RPMI7951 (cell line): Measurements from ENCODE around the gene IYD. TPM values are rescaled to one million over a fixed set of nuclear protein-coding genes. Genes with fewer than 3 reads are reported as not detected.
A peak's percentile ranks its signal among the peaks of the same experiment; 100 is the strongest.

Experiments
- DNase-seq: peaks from one replicate; pipeline ENCODE4 v3.0.0-alpha.2; 2012; ENCODE audit warnings: low read depth
- total RNA-seq: library from RNA; depleted of rRNA; stranded (reverse); fragments of >200 nt; shearing (Covaris generic); gene quantifications from 2 replicates; pipeline ENCODE4 v1.2.3, GENCODE V29; 2014; rRNA removed

Gene IYD, protein sequence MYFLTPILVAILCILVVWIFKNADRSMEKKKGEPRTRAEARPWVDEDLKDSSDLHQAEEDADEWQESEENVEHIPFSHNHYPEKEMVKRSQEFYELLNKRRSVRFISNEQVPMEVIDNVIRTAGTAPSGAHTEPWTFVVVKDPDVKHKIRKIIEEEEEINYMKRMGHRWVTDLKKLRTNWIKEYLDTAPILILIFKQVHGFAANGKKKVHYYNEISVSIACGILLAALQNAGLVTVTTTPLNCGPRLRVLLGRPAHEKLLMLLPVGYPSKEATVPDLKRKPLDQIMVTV
- not detected in 2 replicates for total RNA-seq

DNA sequence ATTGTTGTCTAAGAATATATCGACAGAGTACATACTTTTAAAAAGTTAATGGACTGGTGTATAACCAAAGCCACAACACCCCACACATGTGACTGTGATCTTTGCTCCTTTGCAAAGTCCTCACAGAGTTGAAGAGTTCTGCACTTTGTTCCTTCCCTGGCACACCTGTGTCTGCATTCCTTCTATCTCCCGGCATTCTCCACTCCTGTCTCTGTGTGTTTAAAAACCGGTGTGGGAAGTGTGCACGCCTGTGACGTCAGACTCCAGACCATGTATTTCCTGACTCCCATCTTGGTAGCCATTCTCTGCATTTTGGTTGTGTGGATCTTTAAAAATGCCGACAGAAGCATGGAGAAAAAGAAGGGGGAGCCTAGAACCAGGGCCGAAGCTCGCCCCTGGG, at the start of gene IYD:
Gene IYD (plus strand): TSS at position 251 of the 400 bp plus-strand sequence. CDS start 20 bp downstream, at position 271.
- no peak for DNase-seq

- no peak for DNase-seq
Measured at GRCh38 chr6:150319924-150320323, 48.9 kb upstream of the IYD start.

- no peak for DNase-seq
Measured at GRCh38 chr6:150320442-150320841, 48.4 kb upstream of the IYD start.

DNA sequence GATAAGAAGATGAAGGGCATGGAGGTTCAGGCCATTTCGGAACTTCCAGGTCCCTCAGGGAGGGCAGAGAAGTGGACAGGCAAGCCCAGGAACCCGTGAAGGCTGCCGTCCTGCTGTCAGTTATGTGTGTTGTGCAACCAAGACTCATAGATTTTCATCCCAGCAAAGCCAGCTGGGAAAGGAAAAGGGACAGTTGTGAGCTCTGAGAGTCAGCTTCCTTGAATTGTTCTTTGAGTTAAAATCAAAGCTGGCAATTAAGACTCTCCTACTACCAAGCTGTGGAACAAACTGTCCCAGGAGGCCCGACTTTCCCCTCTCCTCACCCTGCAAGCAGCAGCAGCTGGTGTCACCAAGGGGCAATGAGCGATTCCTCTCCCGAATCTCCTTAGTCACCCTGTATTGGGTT, 46.3 kb upstream of the IYD start:
- no peak for DNase-seq

DNA sequence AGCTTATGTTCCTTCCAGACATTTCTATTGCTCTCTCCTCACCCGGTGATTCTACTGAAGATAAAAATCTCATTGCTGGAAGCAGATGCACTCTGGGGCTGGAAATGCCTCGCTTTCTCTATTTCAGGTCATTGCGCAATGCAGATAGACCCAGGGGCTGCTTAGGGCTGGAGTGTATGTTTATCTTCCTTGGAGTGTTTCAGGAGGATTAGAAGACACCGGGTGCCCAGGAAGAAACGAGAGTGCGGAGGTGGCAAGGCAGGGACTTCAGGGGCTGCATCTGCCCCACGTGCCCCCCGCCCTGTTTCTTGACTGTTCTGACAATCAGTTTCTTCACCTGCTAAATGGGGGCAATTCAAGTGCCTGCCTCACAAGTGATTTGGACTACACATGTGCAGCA, 45.6 kb upstream of the IYD start:
- DNase-seq, result no peak

DNA sequence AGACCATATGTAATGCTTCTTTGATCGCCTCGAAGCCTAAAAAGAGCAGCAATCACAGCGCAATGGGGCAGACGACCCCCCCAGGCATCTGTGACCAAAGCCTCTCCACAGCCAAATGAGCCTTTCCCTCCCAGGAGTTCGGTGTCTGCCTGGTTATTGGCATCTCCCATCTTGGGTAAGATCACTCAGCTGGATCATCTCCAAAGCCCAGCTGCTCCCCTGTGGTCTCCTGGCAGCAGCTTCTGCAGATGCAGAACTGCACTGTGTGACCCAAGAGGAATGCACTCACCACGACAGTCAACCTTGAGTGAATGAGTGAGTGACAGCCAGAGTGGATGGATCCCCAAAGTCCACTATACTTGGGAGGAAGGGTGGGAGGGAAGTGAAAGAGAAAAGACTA, 44.8 kb upstream of the IYD start:
- no peak for DNase-seq

- DNase-seq, result no peak
Measured at GRCh38 chr6:150325066-150325772, 43.6 kb upstream of the IYD start.

DNA sequence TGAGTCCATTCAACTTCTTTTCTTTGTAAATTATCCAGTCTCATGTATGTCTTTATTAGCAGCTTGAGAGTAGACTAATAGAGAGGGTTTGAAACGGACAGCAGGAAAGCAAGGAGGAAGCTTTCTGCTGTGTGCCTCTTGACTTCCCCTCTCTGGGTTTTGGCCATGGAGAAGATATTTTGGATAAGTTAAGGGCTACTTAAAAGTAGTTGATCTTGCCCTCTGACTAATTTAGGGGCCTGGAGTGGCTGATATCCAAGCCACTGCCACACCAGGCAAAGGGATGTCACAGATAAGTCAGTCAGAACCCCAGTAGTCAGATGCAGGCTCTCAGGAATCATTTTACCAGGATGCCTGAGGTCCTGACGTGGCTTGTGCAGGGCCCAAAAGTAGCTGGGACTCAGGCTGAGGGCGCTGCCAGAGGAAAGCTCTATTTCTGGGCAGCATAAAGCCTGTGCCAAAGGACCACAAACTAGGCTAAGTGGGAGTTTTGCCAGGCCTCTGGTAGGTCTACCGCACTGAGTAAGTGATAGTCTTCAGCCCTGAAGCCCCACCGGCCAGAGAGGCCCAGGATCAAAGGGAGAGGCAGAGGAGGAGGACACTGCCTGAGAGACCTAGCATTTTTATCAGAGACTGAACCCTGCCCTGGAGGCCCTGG, 41.6 kb upstream of the IYD start:
- no peak for DNase-seq

GRCh38 chr6:150328744-150329405, 39.9 kb upstream of the IYD start:
- DNase-seq, result no peak

- no peak for DNase-seq
Measured at GRCh38 chr6:150331344-150331743, 37.5 kb upstream of the IYD start.

DNA sequence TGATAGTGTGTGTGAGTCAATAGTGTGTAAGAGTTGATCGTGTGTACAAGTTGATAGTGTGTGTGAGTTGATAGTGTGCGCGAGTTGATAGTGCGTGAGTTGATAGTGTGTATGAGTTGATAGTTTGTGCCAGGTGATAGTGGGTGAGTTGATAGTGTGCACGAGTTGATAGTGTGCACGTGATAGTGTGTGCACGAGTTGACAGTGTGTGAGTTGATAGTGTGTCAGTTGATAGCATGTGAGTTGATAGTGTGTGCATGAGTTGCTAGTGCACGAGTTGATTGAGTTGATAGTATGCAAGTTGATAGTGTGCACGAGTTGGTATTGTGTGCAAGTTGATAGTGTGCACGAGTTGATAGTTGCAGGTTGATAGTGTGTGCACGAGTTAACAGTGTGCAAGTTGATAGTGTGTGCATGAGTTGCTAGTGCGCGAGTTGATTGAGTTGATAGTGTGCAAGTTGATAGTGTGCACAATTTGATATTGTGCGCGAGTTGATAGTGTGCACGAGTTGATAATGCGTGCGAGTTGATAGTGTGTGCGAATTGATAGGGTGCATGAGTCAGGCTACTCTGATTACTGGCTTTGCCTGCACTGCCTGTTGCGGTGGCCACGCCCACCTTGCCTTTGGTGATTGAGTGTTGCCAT, 35.8 kb upstream of the IYD start:
- no peak for DNase-seq

DNA sequence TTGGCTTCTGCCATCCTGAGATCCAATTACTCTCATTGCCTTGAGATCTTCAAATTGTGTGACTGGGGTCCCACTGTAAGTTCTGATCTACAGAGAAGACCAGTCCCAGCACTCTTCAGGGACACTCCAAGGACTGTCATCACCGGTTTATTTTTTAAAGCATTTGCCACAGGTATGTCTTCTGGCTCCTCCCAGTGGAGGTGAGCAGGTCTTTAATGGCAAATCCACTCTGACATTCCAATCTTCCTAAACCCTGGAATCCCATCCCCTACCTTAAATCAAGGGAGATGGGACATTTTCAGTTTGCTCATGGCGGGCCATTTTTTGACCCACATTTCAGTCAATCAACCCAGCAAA, 35.2 kb upstream of the IYD start:
- no peak for DNase-seq

DNA sequence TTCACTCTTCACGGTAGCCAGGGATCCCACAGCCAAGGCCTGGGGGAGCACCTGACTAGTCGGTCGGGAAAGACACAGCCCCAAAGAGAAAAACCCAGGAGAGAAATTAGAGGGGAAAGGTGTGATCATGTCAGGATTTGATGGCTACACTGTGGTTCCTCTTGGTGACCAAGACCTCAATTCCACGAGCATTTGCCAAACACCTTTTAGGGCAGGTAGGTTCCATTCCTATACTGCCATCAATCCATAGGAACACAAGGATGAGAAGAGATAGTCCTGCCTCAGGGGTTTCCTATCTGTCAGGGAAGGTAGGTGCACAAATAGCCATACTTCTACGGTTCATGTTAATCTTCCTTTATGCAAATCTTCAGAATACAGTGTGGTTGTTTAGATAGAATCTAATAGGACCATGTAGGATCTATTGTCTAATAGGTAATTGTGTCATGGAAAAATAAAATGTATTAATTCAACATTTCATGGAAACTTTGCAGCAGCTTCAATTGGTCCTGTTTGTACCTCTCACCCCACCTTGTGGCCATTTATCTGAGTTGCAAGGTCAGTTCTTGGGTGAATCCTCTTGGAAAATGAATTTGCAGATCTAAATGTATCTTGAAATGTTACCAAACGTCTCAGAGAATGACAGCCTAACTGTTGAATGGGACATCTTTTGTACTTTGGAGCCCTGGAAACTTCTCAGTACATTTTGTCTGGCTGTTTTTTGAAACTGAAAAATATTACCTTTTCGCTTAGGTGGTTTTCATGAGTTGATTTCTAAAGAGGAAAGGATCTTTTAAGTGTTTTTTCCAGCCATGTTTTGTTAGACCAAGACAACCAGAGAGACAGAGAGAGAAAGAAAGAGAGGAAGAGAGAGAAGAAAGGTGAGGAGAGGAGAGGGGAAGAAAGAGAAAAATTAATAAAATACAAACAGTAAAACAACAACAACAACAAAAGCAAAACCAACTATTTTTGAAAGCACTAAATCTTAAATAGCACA, 33.7 kb upstream of the IYD start:
- peak; percentile 39 for DNase-seq

DNA sequence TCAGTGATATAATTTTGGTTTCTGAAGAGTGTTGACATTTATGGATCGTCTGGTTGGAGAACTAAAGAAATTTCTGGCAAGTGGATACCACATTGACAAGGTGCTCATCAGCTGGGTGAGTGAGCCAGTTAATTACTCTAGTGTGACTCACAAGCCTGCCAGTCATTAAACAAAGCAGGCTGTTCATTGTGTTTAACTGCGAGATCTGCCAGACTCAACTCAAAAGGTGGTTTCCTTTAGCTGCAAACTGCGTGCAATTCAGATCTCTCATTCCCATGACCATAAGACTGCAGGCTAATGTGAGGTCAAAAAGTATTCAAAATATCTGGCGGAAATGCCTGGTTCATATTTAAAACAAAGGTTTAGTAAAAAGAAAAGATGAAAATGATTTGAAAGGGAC, 32.5 kb upstream of the IYD start:
- peak; percentile 50 for DNase-seq

DNA sequence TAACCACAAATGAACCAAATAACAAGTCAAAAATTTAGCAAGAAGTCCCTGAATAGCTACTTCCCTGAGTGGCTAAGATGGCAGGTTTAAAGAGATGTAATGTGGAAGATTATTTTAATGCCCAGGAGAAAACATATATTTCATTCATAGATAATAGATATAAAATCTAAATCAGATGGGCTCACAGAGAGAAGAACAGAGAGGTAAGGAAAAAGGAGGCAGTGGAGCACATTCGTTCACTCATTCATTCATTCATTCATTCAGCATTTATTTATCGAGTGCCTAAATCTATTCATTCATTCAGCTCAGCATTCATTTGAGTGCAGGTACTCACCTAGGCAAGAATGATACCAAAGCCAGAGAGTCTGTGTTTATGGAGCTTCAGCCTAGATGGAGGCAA, 32.1 kb upstream of the IYD start:
- DNase-seq, result no peak

GRCh38 chr6:150342126-150342525, 26.7 kb upstream of the IYD start:
- no peak for DNase-seq

DNA sequence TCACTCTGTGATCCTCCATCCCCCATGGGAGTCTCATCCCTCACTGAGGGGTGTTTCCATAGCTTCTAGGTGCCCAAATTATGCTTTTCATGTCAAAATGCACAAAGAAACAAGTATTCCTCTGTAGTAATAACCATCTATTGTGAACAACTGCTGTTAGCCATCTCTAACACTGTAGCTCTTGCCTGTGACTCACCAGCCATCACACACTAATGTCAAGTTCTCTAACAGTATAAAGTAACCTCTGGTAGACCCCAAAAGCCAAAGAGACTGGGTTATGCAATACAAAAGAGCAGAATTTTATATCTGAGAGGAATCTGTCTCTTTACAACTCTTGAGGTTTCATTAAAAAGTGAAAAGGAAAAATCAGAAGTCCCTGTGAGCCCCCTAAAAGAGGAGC, 25.4 kb upstream of the IYD start:
- DNase-seq, result no peak

DNA sequence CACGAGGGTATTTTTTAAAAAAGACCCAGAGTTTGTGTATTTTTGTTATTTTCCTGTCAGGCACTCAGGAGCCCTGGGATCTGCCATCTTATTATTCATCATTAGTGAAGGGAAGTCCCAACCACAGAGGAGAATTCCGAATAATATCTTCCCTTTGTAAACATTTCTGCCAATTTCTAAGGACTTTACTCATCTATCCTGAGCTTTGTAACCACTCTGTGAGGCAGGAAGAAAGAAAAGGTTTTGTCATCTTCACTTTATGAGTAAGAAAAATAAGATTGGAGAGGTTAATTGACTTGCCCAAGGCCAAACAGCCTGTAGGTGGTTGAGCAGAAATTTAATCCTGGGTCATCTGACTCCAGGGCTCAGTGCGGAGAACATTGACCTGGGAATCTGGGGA, 23.0 kb upstream of the IYD start:
- peak; percentile 16 for DNase-seq

- no peak for DNase-seq
Measured at GRCh38 chr6:150346346-150346745, 22.5 kb upstream of the IYD start.

- DNase-seq, result no peak
Measured at GRCh38 chr6:150347845-150348244, 21.0 kb upstream of the IYD start.

DNA sequence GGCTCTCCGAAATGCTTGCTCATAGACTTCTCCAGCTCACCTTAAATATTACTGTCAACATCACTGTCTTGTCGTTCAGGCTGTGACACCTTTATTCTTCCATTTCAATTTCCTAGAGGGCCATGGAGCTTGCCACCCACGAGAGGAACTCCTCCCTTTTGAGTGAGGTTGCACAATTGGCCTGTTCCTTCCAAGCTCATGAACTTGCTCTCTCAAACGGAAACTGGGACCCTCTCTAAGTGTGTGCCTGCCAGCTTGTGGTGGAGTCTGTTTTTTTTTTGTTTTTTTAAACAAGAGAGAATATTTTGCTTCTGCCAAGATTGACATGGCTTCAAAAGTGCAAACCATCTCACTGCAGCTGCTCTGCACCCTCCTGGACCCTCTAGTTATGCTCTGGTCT, 19.3 kb upstream of the IYD start:
- DNase-seq, result no peak
